GM23338 (cell line): Measurements from ENCODE around the gene FLRT2. TPM values are rescaled to one million over a fixed set of nuclear protein-coding genes. Genes with fewer than 3 reads are reported as not detected.

Experiments used
- ATAC-seq: fragments of 200-7000 bp; cut with Tn5 transposase; 3 replicates; pipeline ENCODE4 v1.9.1; 2020
- DNase-seq: peaks from one replicate; pipeline ENCODE4 v3.0.0-alpha.2; 2015; ENCODE audit warnings: low spot score
- H2AFZ ChIP-seq: fragments of 200-600 bp; sonication (generic); 2 replicates; pipeline ENCODE4 v1.8.0; 2016; ENCODE audit warnings: antibody characterized with exemption, mild to moderate bottlenecking, moderate library complexity
- H3F3A ChIP-seq: fragments of 200-600 bp; sonication (generic); replicated peaks from 2 replicates; pipeline ENCODE4 v1.8.0; 2017; ENCODE audit warnings: antibody characterized with exemption, mixed run types, low read depth
- H3K27ac ChIP-seq: fragments of 200-600 bp; sonication (generic); 2 replicates; pipeline ENCODE4 v1.6.1; 2016; ENCODE audit warnings: low read depth
- H3K27me3 ChIP-seq: fragments of 200-600 bp; sonication (generic); 2 replicates; pipeline ENCODE4 v1.8.0; 2016; ENCODE audit warnings: mild to moderate bottlenecking, mixed run types, moderate library complexity; ENCODE audit not compliant: insufficient read depth
- H3K36me3 ChIP-seq: fragments of 200-600 bp; sonication (generic); 2 replicates; pipeline ENCODE4 v1.8.0; 2016; ENCODE audit warnings: mild to moderate bottlenecking; ENCODE audit not compliant: insufficient read depth
- H3K4me1 ChIP-seq: fragments of 200-600 bp; sonication (generic); 2 replicates; pipeline ENCODE4 v1.8.0; 2016; ENCODE audit warnings: mild to moderate bottlenecking, moderate library complexity; ENCODE audit not compliant: insufficient read depth
- H3K4me2 ChIP-seq: fragments of 200-600 bp; sonication (generic); 2 replicates; pipeline ENCODE4 v1.7.1; 2017; ENCODE audit warnings: mixed run types
- H3K4me3 ChIP-seq: fragments of 200-600 bp; sonication (generic); 2 replicates; pipeline ENCODE4 v1.6.1; 2016; ENCODE audit warnings: mixed run types
- H3K79me2 ChIP-seq: fragments of 200-600 bp; sonication (generic); replicated peaks from 2 replicates; pipeline ENCODE4 v1.8.0; 2017; ENCODE audit warnings: mild to moderate bottlenecking; ENCODE audit not compliant: insufficient read depth
- H3K9me2 ChIP-seq: fragments of 200-600 bp; sonication (generic); 2 replicates; pipeline ENCODE4 v1.8.0; 2017; ENCODE audit not compliant: insufficient read depth
- H4K20me1 ChIP-seq: fragments of 200-600 bp; sonication (generic); replicated peaks from 2 replicates; pipeline ENCODE4 v1.8.0; 2017; ENCODE audit warnings: mild to moderate bottlenecking; ENCODE audit not compliant: insufficient read depth
- H3K27ac Mint-ChIP-seq: 2 replicates; pipeline ENCODE4 v1.8.0; 2020; ENCODE audit warnings: inconsistent platforms, mild to moderate bottlenecking, moderate library complexity, mixed read lengths
- H3K27me3 Mint-ChIP-seq: 3 replicates; pipeline ENCODE4 v1.8.0; 2022; ENCODE audit warnings: low read depth, mild to moderate bottlenecking, moderate library complexity, mixed read lengths, inconsistent platforms; ENCODE audit not compliant: insufficient read depth, poor library complexity
- H3K36me3 Mint-ChIP-seq: 3 replicates; pipeline ENCODE4 v1.8.0; 2021; ENCODE audit warnings: low read depth, mild to moderate bottlenecking, inconsistent platforms, moderate library complexity, mixed read lengths
- H3K4me1 Mint-ChIP-seq: 3 replicates; pipeline ENCODE4 v1.8.0; 2020; ENCODE audit warnings: mild to moderate bottlenecking, inconsistent platforms, mixed read lengths
- H3K4me3 Mint-ChIP-seq: 3 replicates; pipeline ENCODE4 v1.8.0; 2021; ENCODE audit warnings: moderate library complexity, mild to moderate bottlenecking, inconsistent platforms, mixed read lengths
- H3K9me3 Mint-ChIP-seq: 3 replicates; pipeline ENCODE4 v1.8.0; 2020; ENCODE audit warnings: moderate library complexity, mild to moderate bottlenecking, inconsistent platforms, mixed read lengths
- CREB1 ChIP-seq: fragments of 250-450 bp; sonication (Bioruptor Pico); IDR thresholded peaks from 2 replicates; pipeline ENCODE4 v1.5.0; 2020; ENCODE audit warnings: low read depth, mild to moderate bottlenecking, moderate library complexity
- JUNB ChIP-seq: IDR thresholded peaks from one replicate; pipeline ENCODE4 v1.6.1; 2016; ENCODE audit warnings: antibody characterized with exemption; ENCODE audit not compliant: unreplicated experiment
- NANOG ChIP-seq: IDR thresholded peaks from 2 replicates; pipeline ENCODE4 v1.6.1; 2016; ENCODE audit warnings: antibody characterized with exemption, borderline replicate concordance
- REST ChIP-seq: IDR thresholded peaks from one replicate; pipeline ENCODE4 v1.6.1; 2018; ENCODE audit warnings: antibody characterized with exemption; ENCODE audit not compliant: unreplicated experiment
- ZNF331 ChIP-seq: fragments of 250-450 bp; sonication (Bioruptor Pico); IDR thresholded peaks from 2 replicates; pipeline ENCODE4 v1.5.0; 2020; ENCODE audit warnings: low read depth, mild to moderate bottlenecking, moderate library complexity
- ZNF462 ChIP-seq: fragments of 250-450 bp; sonication (Bioruptor Pico); IDR thresholded peaks from 2 replicates; pipeline ENCODE4 v1.5.0; 2020; ENCODE audit warnings: mild to moderate bottlenecking, moderate library complexity
- polyA plus RNA-seq: library from polyadenylated mRNA; unstranded; fragments of >200 nt; fragmentation: Nextera tagmentation; extraction: Ambion mirVana; gene quantifications from 2 replicates; pipeline ENCODE4 v1.2.1, GENCODE V29; 2016
- total RNA-seq: library from RNA; depleted of rRNA; stranded (reverse); fragments of >200 nt; shearing (Covaris generic); gene quantifications from 2 replicates; pipeline ENCODE4 v1.2.3, GENCODE V29; 2014
- TF ChIP-seq, protein P1 (sequence below): IDR thresholded peaks from 2 replicates; pipeline ENCODE4 v1.6.1; 2016; ENCODE audit warnings: antibody characterized with exemption
- TF ChIP-seq, protein P2 (sequence below), 2 experiments: fragments of 200-600 bp in 1 of 2; sonication (generic) in 1 of 2; conservative IDR thresholded peaks; 2 replicates each; pipeline versions ENCODE4 v1.5.1 to v1.6.1; 2016 to 2017; ENCODE audit warnings: antibody characterized with exemption in 2 of 2, low read depth in 2 of 2, mild to moderate bottlenecking in 2 of 2, moderate library complexity in 1 of 2

Gene FLRT2
- total and polyA plus RNA-seq, 2 experiments from 2014 or later: 4.3 to 7.4 TPM

DNA sequence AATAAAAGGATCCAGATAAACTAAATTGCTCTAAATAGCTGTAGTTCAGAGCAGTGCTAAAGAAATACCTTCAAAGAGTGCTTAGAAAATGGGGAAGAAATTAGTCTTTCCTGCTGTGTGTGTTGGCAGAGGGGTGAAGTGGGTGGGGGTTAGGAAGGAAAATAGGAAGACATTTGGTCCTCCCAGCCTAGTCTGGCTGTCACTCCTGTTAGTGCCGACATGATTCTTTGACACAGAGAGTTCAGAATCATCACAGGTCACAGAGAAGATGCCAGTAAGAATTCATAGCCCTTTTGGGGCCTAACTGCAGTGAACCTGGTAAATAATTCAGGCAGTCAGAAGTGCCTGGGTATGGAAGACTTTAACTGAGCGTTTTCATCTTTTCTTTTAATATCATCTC, 74.8 kb downstream of the FLRT2 start:
- H3K4me2 ChIP-seq: no peak overlapping the region
- H3K4me1 Mint-ChIP-seq: peaks cover 6% of the 10 kb centered on the region

More for the DNA sequence above, 74.8 kb downstream of the FLRT2 start:
- Mint-ChIP-seq H3K27ac (no peak overlapping the region), H3K9me3 (no peaks in the 10 kb centered on the region), H3K27me3 (no peaks in the 10 kb centered on the region), H3K4me3 (no peak overlapping the region), H3K36me3 (no peaks in the 10 kb centered on the region)
- no peak overlapping the region for H3K4me3 ChIP-seq
- no peaks in the 10 kb centered on the region for H4K20me1 ChIP-seq
- DNase-seq (no peak), ATAC-seq (no peak)
- H3K79me2 ChIP-seq: no peaks in the 10 kb centered on the region
- TF ChIP-seq CREB1 (CRISPR knock-in tag): no peak
- TF ChIP-seq ZNF462 (CRISPR knock-in tag): no peak
- TF ChIP-seq, protein P1, sequence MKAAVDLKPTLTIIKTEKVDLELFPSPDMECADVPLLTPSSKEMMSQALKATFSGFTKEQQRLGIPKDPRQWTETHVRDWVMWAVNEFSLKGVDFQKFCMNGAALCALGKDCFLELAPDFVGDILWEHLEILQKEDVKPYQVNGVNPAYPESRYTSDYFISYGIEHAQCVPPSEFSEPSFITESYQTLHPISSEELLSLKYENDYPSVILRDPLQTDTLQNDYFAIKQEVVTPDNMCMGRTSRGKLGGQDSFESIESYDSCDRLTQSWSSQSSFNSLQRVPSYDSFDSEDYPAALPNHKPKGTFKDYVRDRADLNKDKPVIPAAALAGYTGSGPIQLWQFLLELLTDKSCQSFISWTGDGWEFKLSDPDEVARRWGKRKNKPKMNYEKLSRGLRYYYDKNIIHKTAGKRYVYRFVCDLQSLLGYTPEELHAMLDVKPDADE: no peak
- TF ChIP-seq JUNB: no peak
- TF ChIP-seq REST: no peak
- no peak for TF ChIP-seq ZNF331
- TF ChIP-seq, protein P2, sequence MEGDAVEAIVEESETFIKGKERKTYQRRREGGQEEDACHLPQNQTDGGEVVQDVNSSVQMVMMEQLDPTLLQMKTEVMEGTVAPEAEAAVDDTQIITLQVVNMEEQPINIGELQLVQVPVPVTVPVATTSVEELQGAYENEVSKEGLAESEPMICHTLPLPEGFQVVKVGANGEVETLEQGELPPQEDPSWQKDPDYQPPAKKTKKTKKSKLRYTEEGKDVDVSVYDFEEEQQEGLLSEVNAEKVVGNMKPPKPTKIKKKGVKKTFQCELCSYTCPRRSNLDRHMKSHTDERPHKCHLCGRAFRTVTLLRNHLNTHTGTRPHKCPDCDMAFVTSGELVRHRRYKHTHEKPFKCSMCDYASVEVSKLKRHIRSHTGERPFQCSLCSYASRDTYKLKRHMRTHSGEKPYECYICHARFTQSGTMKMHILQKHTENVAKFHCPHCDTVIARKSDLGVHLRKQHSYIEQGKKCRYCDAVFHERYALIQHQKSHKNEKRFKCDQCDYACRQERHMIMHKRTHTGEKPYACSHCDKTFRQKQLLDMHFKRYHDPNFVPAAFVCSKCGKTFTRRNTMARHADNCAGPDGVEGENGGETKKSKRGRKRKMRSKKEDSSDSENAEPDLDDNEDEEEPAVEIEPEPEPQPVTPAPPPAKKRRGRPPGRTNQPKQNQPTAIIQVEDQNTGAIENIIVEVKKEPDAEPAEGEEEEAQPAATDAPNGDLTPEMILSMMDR (conservative IDR thresholded peaks at IDR 0.05; ENCODE audit: low read depth in 2 of 2): no peak
- no peak for TF ChIP-seq NANOG
- no peak overlapping the region for H3K27ac ChIP-seq
- H3F3A ChIP-seq: no peaks in the 10 kb centered on the region
- no peaks in the 10 kb centered on the region for H3K36me3 ChIP-seq
- no peaks in the 10 kb centered on the region for H3K27me3 ChIP-seq
- H3K9me2 ChIP-seq: peaks cover 16% of the 10 kb centered on the region
- peaks cover 3% of the 10 kb centered on the region; the same call in 1 of the 2 replicates for H3K4me1 ChIP-seq
- H2AFZ ChIP-seq: no peak overlapping the region
